GM12891 (cell line): ENCODE measurements around the gene MX1.

ENCODE experiments used
- PAX5 ChIP-seq: IDR thresholded peaks from 2 replicates; pipeline ENCODE4 v1.6.1; 2011; ENCODE audit warnings: low read length, moderate library complexity, mild to moderate bottlenecking; ENCODE audit not compliant: insufficient read depth, severe bottlenecking
- POLR2A ChIP-seq: IDR thresholded peaks from 2 replicates; pipeline ENCODE4 v1.6.1; 2011; ENCODE audit warnings: low read depth, low read length, control low read depth
- POLR2AphosphoS5 ChIP-seq: IDR thresholded peaks from 2 replicates; pipeline ENCODE4 v1.6.1; 2011; ENCODE audit warnings: low read depth, low read length, control low read depth
- SPI1 ChIP-seq: IDR thresholded peaks from 2 replicates; pipeline ENCODE4 v1.6.1; 2011; ENCODE audit warnings: low read depth, low read length, control low read depth
- TAF1 ChIP-seq: IDR thresholded peaks from 2 replicates; pipeline ENCODE4 v1.6.1; 2011; ENCODE audit warnings: low read depth, low read length, control low read depth

GRCh38 chr21:41482301-41482700 is 56.3 kb downstream of the MX1 start:
- no peak for TF ChIP-seq TAF1
- TF ChIP-seq POLR2A: no peak
- TF ChIP-seq POLR2AphosphoS5: no peak
- TF ChIP-seq SPI1: no peak
- no peak for TF ChIP-seq PAX5
